Stimulated activated CD4-positive, alpha-beta T cell treated with anti-CD3 and anti-CD28 coated beads, Interleukin-1b, Interleukin-23, amount 100 ng/mL, for 1 hour (primary cell): ENCODE data around the gene PLEKHG3.
"Not testable (repeated sequence)": the region's sequence is repeated elsewhere in the genome, so short reads cannot be mapped to it uniquely, and the experiment has no call there.

Experiments
- DNase-seq, 2 donors: peaks; one replicate each; pipeline ENCODE4 v3.0.0-alpha.2; 2020; ENCODE audit warnings: low read depth in 2 of 2

PLEKHG3 gene

GRCh38 chr14:64688031-64688430 lies 16.2 kb upstream of the PLEKHG3 start:
- no peak for DNase-seq

GRCh38 chr14:64688811-64689281 lies 15.4 kb upstream of the PLEKHG3 start:
- DNase-seq: no peak

DNA sequence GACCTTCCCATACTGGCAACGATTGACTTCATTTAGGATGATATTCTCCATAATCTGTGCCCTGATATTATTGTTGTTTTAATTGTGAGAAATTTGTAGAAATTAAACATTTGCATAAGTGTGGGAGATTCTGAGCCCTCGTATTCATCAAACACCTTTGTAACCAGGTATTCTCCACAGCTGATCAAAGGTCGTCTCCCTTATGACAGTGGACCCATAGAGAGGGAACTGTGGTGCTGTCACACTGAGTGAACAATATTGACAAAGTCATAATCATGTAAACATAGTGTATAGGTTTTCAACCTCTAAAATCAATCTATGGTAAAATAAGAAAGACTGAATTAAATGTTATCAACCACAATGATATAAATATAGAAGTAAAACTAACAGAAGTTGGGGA lies 14.9 kb upstream of the PLEKHG3 start:
- no peak for DNase-seq

DNA sequence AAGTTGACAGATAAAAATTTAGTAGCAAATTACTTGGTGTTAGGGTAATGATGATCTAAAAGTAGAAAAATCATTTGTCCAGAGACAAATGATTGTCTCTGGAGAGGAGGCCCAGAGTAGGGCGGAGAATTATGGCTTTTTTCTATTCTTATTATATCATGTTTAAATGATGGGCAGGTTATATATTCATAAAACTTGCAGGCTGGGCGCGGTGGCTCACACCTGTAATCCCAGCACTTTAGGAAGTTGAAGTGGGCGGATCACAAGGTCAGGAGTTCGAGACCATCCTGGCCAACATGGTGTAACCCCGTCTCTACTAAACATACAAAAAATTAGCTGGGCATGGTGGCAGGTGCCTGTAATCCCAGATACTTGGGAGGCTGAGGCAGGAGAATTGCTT lies 13.6 kb upstream of the PLEKHG3 start:
- DNase-seq: not testable (repeated sequence)

GRCh38 chr14:64691376-64691775 lies 12.8 kb upstream of the PLEKHG3 start:
- DNase-seq: no peak

GRCh38 chr14:64692189-64692985 lies 11.8 kb upstream of the PLEKHG3 start:
- DNase-seq: no peak

GRCh38 chr14:64692986-64693809 lies 11.0 kb upstream of the PLEKHG3 start:
- DNase-seq: no peak

GRCh38 chr14:64693810-64694165 lies 10.4 kb upstream of the PLEKHG3 start:
- no peak for DNase-seq

DNA sequence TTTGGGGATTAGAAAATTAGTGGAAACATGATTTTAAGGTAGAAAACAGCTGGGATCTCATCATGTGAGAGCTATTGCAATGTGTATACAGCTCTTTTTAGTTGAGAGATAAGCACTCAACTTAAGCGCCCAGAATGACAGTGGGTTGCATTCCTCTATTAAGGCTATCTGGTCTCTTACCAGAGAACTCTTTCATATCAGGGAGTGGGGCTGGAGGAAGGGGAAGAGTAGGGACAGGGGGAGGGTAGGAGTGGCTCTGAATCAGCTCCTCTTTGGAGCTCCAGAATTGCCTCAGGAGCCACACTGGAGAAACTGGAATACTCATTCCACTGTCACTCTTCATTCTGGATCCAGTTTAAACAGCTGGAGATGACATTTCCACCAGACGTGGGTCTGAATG lies 9.2 kb upstream of the PLEKHG3 start:
- no peak for DNase-seq

GRCh38 chr14:64696355-64696857 lies 7.8 kb upstream of the PLEKHG3 start:
- DNase-seq: no peak

DNA sequence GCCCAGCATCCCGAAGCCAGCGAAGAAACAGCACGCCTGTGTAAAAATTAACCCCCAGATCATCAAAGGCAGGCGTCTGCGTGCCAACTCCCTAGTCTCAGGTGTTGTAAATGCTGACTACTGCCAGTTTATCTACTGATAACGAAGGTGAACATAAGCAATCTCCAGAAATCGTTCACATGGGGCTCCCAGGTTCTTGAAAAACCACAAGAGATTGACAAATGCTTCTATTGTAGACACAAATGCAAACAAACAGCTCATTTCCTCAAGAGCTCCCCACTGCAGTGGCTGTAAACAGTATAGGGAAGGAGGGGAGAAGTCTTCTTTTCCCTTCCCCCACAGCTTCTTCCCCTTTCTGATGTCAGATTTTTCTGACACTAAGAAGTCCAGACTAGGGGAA lies 5.3 kb upstream of the PLEKHG3 start:
- no peak for DNase-seq

GRCh38 chr14:64700290-64700689 lies 3.9 kb upstream of the PLEKHG3 start:
- DNase-seq: no peak

DNA sequence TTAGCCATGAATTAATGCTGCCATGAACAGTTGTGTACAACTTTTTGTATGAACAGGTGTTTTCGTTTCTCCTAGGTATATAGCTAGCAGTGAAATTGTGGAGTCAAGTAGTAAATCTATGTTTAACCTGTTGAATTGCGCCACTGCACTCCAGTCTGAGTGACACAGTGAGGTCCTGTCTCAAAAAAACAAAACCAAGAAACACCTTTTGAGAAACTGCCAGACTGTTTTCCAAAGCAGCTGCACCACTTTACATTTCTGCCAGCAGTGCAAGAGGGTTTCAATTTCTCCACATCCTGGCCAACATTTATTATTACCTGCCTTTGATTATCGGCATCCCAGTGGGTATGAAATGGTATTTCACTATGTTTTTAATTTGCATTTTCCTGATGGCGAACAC lies 3.3 kb upstream of the PLEKHG3 start:
- no peak for DNase-seq

GRCh38 chr14:64701660-64702059 lies 2.6 kb upstream of the PLEKHG3 start:
- no peak for DNase-seq

DNA sequence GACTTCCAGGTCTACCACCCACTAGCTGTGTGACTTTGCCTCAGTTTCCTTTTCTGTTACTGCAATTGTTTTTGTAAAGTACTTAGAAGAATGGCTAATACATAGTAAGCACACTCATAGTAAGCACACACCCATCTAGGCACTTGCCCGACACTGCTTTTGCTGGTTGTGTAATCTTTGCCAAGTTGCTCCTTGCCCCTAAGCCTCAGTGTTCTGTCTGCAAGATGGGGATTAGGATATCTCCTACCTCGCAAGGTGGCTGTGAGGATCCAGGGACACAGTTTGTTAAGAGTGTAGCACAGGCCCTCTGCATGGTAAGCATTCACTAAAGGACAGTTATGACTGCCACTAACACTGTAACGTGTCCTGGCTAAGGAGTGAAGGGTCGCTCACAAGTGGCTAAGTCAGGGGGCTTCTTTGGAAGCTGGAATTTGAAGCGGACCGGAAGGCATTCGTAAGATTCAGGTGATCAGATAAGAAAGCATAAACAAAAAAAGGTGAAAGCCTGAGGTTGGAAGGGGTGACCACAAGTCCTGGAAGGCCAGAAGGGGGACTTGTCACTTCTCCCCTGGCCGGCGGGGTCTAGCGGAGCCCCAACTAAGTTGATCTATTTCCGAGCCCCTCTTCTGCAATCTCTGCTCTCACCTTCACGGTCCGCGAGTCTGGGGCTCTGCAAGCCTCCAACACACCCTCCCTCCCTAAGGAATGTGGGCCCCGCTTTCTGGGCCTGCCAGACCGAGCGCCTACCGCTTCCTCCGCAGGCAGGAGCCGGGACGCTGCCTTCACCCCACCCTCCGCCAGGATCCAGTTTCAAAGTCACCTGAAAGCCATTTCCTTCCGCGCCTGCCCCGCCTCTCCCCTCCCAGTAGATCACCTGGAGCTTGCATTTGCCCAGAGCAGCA lies 1.5 kb upstream of the PLEKHG3 start:
- DNase-seq: no peak

- no peak for DNase-seq
Observed at GRCh38 chr14:64703395-64704142, 655 bp upstream of the PLEKHG3 start.

DNA sequence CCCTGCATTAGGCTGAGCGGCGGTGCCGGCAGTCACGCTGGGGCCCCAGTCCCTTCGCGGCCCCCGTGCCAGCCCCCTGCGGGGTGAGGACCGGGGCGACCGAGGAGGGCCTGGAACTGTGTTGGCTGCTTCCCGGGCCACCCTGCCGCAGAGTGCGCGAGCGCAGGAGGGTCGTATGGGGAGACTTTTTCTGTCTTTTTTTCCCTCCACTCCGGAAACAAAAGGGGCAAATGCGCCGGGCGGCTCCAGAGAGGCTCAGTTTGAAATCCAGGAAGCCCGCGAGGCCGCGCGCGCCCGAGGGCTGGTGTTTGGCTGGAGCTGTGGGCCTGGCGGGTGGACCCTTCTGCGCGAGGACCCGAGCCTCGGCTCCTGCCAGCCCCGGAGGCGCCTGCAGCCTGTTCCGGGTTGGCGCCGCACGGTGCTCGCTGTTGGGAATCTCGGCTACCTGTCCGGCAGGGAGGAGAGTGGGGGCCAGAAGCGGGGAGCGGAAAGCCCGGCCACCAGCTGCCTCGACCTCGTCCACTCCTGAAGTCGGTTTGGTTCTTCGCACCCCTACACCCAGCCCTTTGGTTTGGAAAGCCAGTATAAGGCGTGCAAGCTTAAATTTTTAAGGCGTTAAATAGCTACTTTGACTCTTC lies 638 bp downstream of the PLEKHG3 start:
- no peak for DNase-seq

GRCh38 chr14:64705381-64706118 lies 1.3 kb downstream of the PLEKHG3 start:
- DNase-seq: no peak

DNA sequence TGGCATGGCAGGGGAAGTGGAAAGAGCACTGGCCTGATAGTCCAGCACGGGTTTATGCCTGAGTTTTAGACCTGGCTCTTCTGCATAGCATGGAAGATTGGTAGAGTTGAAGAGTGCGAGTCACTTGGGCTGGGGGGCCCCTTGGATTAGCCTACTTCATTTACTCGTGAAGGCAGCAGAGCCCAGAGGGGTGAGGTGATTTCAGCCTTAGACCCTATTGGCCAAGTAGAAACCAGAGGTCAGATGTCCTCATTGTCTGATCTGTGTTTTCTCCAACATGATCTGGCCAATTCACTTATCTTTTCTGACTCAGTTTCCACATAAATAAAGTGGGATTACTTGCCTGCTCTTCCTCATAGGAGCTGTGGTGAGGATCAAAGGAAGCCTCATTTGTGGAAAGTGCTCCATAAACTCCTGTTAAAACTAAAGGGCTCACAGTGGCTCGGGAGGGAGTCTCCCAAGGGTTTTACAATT lies 1.9 kb downstream of the PLEKHG3 start:
- no peak for DNase-seq
